Measurements from ENCODE around the gene NAPB.

DNA sequence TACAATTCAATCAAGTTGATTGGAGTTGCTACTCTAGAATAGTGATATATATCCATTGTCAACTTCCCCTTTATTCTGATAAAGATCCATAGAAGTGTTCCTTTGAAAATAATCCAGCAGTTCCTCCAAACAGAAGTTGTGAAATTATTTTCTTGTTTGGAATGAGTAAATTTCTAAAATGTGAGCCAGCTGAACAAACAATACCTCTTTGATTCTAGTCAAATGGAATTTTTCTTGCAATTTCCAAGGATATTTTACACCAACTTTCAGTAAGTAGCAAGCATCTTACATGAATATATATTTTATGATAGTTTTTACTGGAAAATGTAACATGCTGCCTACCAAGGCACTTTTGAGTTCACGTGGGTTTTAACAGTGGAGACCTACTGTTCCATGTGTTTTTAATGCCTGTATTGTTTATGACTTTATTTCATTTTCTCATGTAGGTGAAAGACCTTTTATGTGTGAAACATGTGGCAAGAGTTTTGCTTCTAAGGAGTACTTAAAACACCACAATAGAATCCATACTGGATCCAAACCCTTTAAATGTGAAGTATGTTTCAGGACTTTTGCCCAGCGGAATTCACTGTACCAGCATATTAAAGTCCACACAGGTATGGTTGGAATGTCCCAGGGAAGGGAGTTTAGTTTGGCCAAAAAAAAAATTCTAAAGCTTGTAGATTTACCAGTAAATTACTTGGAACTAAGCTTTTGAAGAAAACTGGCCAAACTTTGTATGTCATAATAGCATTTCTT, 52.8 kb downstream of the NAPB start:
- TF ChIP-seq, protein P1, sequence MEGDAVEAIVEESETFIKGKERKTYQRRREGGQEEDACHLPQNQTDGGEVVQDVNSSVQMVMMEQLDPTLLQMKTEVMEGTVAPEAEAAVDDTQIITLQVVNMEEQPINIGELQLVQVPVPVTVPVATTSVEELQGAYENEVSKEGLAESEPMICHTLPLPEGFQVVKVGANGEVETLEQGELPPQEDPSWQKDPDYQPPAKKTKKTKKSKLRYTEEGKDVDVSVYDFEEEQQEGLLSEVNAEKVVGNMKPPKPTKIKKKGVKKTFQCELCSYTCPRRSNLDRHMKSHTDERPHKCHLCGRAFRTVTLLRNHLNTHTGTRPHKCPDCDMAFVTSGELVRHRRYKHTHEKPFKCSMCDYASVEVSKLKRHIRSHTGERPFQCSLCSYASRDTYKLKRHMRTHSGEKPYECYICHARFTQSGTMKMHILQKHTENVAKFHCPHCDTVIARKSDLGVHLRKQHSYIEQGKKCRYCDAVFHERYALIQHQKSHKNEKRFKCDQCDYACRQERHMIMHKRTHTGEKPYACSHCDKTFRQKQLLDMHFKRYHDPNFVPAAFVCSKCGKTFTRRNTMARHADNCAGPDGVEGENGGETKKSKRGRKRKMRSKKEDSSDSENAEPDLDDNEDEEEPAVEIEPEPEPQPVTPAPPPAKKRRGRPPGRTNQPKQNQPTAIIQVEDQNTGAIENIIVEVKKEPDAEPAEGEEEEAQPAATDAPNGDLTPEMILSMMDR (IDR thresholded peaks at IDR 0.05), result no peak
- TF ChIP-seq SIN3A (IDR thresholded peaks at IDR 0.05; ENCODE audit: borderline replicate concordance, insufficient read depth, low read depth, low read length), result no peak
- TF ChIP-seq, protein P2, sequence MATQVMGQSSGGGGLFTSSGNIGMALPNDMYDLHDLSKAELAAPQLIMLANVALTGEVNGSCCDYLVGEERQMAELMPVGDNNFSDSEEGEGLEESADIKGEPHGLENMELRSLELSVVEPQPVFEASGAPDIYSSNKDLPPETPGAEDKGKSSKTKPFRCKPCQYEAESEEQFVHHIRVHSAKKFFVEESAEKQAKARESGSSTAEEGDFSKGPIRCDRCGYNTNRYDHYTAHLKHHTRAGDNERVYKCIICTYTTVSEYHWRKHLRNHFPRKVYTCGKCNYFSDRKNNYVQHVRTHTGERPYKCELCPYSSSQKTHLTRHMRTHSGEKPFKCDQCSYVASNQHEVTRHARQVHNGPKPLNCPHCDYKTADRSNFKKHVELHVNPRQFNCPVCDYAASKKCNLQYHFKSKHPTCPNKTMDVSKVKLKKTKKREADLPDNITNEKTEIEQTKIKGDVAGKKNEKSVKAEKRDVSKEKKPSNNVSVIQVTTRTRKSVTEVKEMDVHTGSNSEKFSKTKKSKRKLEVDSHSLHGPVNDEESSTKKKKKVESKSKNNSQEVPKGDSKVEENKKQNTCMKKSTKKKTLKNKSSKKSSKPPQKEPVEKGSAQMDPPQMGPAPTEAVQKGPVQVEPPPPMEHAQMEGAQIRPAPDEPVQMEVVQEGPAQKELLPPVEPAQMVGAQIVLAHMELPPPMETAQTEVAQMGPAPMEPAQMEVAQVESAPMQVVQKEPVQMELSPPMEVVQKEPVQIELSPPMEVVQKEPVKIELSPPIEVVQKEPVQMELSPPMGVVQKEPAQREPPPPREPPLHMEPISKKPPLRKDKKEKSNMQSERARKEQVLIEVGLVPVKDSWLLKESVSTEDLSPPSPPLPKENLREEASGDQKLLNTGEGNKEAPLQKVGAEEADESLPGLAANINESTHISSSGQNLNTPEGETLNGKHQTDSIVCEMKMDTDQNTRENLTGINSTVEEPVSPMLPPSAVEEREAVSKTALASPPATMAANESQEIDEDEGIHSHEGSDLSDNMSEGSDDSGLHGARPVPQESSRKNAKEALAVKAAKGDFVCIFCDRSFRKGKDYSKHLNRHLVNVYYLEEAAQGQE (IDR thresholded peaks at IDR 0.05; ENCODE audit: insufficient read depth in 1 of 2, low read depth in 2 of 2, low read length in 1 of 2), result no peak
- TF ChIP-seq POLR2AphosphoS5 (IDR thresholded peaks at IDR 0.05; ENCODE audit: low read depth, low read length), result no peak
- no peak for TF ChIP-seq TCF7L2 (IDR thresholded peaks at IDR 0.05; ENCODE audit: low read depth, low read length)
